GM19351 (cell line): ENCODE data around the gene ANO8.
A peak's percentile ranks its signal among the peaks of the same experiment; 100 is the strongest.

Experiments used
- ATAC-seq: cut with Tn5 transposase; IDR thresholded peaks from one replicate; pipeline ENCODE4 v1.9.1; 2021; ENCODE audit warnings: mild to moderate bottlenecking, moderate library complexity; ENCODE audit not compliant: unreplicated experiment

ANO8 gene

GRCh38 chr19:17346109-17346671 is 11.5 kb upstream of the ANO8 start:
- no peak for ATAC-seq

GRCh38 chr19:17341845-17342244 is 7.2 kb upstream of the ANO8 start:
- no peak for ATAC-seq

- ATAC-seq: no peak
Measured at GRCh38 chr19:17341386-17341785, 6.7 kb upstream of the ANO8 start.

GRCh38 chr19:17340871-17341357 is 6.3 kb upstream of the ANO8 start:
- ATAC-seq: no peak

GRCh38 chr19:17340302-17340870 is 5.7 kb upstream of the ANO8 start:
- no peak for ATAC-seq

DNA sequence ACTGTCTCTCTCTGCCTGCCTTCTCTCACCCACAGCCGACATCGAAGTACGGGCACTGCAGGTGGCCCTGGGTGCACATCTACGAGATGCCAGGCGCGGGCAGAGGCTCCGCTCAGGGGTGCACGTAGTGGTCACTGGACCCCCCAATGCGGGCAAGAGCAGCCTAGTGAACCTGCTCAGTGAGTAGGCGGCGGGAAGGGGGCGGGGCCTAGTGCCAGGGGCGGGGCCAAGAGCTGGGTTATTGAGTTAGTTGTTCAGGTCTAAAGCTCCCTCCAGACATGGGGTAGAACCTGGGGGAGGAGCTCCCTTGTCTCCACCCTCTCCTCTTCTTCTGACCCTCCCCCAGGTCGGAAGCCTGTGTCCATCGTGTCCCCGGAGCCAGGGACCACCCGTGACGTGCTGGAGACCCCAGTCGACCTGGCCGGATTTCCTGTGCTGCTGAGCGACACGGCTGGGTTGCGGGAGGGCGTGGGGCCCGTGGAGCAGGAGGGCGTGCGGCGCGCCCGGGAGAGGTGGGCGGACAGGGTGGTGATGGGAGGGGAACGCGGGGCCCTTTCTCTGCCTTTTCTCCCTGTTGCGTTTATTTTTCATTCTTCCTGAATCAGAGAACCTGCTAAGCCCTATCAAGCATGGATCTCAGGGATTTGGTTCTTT is 4.6 kb upstream of the ANO8 start:
- no peak for ATAC-seq

GRCh38 chr19:17338433-17339078 is 3.9 kb upstream of the ANO8 start:
- no peak for ATAC-seq

DNA sequence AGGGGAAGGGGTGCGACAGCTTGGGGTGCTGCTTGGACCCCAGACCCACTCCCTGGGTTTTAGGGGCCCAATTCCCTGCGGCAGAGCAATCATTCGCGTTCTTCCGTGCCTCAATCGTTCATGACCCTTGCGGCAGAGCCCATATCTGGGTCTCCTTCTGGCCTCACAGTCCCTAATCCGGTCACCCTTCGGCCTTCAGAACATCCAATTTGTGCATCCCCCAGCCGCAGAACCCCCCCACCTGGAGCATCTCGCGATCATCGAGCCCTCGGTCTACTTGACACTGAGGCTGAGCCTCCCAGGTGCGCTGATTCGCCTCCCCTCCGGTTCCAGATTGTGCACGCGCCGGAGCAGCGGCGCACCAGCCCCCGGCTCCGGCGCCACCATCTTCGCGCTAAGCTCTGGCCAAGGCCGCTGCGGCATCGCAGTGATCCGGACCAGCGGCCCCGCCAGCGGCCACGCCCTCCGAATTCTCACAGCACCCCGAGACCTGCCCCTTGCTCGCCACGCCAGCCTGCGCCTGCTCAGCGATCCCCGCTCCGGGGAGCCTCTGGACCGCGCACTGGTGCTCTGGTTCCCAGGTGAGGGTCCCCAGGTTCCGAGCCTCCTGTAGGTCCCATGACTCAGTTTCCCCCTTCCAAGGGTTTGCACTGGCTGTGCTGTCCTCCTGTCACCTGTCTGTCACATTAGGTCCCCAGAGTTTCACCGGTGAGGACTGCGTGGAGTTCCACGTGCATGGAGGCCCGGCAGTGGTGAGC is 3.2 kb upstream of the ANO8 start:
- no peak for ATAC-seq

DNA sequence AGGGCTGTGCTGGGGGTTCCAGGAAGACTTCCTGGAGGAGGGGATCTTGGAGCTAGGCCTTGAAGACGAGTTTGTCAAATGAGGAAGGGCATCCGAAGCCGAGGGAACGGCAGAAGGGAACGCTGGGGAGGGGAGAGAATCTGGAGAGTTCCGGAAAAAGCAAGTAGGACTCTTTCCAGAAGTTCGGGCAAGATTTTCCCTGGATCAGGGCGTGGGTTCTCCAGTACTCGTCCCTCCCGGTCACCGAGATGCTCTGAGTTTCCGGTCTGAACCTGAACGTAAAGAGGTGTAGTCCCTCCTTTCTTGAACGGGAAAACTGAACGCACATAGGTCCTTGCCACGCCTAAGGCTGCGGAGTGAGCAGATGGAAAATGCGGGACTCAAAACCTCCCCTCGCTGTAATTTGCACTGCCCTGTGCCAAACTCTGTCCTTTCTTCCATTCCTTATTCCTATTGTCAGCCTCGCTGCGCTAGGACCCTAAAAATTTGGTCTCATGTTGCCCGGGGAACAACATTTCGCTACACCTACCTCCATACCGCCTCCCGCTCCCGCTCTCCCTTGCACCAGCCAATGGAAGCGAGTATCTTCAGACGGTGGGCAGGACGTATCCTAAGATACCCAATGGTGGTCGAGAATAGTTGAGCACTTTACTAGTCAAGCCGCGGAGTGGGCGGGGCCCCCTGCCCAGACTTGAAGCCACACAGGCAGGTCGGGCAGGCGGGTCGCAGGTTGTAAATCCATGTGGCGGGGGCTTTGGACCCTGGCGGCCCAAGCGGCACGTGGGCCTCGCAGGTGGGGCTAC is 2.4 kb upstream of the ANO8 start, which contains the start of gene GTPBP3:
TSS of gene GTPBP3 (plus strand) at position 682 of the 803 bp plus-strand sequence. CDS start at position 741, 59 bp downstream.
- ATAC-seq: peak; percentile 70

- ATAC-seq: no peak
Measured at GRCh38 chr19:17335575-17335974, 920 bp upstream of the ANO8 start.

GRCh38 chr19:17333611-17334413 is 843 bp downstream of the ANO8 start:
- no peak for ATAC-seq

DNA sequence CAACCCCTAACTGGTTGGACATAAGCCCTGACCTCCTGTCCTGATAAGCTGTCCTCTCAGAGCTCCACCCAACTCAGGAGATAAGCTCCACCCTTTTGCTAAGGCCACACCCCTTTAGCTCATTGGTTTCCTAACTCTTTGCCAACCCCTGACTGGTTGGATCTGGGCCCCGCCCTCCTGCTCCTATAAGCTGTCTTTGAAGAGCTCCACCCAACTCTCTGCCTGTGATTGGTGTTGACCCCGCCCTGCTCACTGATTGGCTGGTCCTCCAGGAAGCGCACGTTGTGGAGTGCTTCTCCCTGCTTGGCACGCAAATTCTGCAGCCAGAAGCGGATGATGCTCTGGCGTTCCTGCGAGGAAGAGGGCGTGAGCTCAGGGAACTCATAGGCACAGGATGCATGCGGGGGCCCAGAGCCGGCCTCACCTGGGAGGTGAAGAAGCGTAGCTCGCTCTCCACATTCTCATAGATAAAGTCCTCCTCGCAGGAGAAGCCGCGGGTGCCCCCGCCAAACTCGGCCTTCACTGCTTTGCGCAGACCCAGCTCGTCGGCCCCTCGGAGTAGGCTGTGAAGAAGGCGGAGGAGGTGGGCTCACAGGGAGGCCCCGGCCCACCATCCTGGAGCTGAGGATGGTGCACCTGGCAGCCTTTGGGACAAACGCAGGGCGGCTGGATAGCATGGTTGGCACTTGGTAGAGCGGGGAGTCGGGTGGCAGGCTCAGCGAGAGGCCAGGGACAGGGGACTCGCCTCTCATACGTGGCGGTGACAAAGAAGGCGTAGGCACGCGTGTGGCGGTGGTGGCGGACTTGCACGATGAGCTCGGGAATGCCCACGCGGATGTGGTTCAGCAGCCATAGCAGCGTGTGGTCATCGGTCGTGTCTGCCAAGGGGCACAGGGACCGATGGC is 1.7 kb downstream of the ANO8 start:
- no peak for ATAC-seq

- ATAC-seq: no peak
Measured at GRCh38 chr19:17332360-17332676, 2.3 kb downstream of the ANO8 start.

DNA sequence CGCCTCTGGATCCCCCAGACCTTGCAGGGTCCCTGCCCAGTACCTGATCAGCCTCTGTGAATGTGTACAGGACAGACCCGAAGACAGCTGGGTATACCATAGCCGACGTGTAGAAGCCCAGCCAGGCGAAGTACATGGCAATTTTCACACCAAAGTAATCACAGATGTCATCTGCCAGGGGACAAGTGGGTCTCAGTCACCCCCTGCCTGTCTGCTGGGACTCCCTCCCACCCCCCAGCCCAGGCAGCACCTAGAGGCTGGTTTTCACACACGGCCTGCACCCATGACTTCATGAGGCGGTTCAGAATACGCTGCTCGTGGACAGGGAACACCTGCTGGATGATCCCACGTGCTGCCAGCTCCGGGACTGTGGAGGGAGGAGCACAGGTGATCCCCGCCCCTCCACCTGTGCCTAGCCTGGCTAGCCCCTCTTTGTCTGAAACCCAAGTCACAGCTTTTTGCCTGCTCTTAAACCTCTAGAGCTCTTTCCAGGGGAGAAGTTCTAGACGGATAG is 3.6 kb downstream of the ANO8 start:
- no peak for ATAC-seq

DNA sequence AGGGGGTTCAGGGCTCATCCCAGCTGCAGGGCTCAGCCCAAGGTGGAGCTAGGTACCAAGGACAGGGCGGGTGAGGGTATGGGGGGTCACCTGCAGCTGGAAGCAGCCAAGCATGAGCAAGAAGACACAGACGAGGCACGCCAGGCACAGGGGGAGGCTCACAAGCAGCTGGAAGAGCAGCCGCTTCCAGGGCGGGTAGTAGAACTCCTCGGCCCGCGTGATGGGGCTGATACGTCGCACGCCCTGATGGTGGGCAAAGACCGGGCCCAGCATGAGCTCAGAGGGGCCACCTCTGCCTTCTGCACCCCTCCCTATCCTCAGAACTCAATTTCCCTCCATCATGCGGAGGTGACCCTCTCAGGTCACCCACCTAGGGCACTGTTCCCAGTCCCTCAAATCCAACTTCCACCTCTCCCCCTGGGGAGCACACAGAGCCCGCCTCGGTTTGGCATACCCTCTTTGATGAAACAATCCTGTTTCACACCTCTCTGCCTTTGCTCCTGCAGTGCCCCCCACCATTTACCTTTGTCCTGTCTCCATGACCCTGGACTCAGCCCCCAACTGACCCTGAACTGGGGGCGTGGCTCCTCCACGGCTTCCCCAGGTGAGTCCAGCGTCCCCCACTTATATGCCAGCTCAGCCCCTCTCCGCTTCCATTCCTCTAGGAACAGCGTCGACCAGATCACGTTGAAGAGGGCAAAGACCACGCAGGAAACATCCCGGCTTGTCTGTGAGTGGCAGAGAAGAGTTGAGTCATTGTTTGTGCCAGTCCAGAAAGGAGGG is 4.2 kb downstream of the ANO8 start:
- ATAC-seq: no peak

- ATAC-seq: no peak
Measured at GRCh38 chr19:17329366-17330261, 5.0 kb downstream of the ANO8 start.
